ENCODE data around the gene ZNF644.
"Not testable (repeated sequence)": the region's sequence is repeated elsewhere in the genome, so short reads cannot be mapped to it uniquely, and the experiment has no call there.

The ZNF644 gene

GRCh38 chr1:90940746-90941145, 81.1 kb downstream of the ZNF644 start:
- Histone ChIP-seq H3K27ac (replicated peaks) (no peak overlapping the region), H3K4me3 (replicated peaks; ENCODE audit: insufficient read depth, low read length) (no peak overlapping the region), H3K27me3 (ENCODE audit: insufficient read depth, poor library complexity, severe bottlenecking) (no peaks in the 10 kb centered on the region)
- TF ChIP-seq GABPA (IDR thresholded peaks at IDR 0.05; ENCODE audit: low read depth) = no peak
- TF ChIP-seq POLR2AphosphoS5 (IDR thresholded peaks at IDR 0.05; ENCODE audit: low read depth) = no peak
- TF ChIP-seq REST (IDR thresholded peaks at IDR 0.05; ENCODE audit: insufficient replicate concordance, low read depth) = no peak
- TF ChIP-seq CTCF (IDR thresholded peaks at IDR 0.05; ENCODE audit: insufficient read depth, low read length) = no peak
- no peak for TF ChIP-seq SPI1 (IDR thresholded peaks at IDR 0.05; ENCODE audit: borderline replicate concordance, low read depth)
- no peak for DNase-seq (ENCODE audit: low read depth in 1 of 2, low spot score in 1 of 2)

GRCh38 chr1:90936731-90937130, 85.1 kb downstream of the ZNF644 start:
- no peaks in the 10 kb centered on the region for H3K27me3 ChIP-seq (ENCODE audit: insufficient read depth, poor library complexity, severe bottlenecking)
- no peak for TF ChIP-seq GABPA (IDR thresholded peaks at IDR 0.05; ENCODE audit: low read depth)
- no peak for TF ChIP-seq POLR2AphosphoS5 (IDR thresholded peaks at IDR 0.05; ENCODE audit: low read depth)
- no peak for TF ChIP-seq CTCF (IDR thresholded peaks at IDR 0.05; ENCODE audit: insufficient read depth, low read length)
- no peak for TF ChIP-seq SPI1 (IDR thresholded peaks at IDR 0.05; ENCODE audit: borderline replicate concordance, low read depth)
- no peak for TF ChIP-seq REST (IDR thresholded peaks at IDR 0.05; ENCODE audit: insufficient replicate concordance, low read depth)
- H3K27ac ChIP-seq (replicated peaks) = no peak overlapping the region
- no peak overlapping the region for H3K4me3 ChIP-seq (replicated peaks; ENCODE audit: insufficient read depth, low read length)
- no peak for DNase-seq (ENCODE audit: low read depth in 1 of 2, low spot score in 1 of 2)

- DNase-seq (ENCODE audit: low read depth in 1 of 2, low spot score in 1 of 2) = no peak
- Histone ChIP-seq H3K27me3 (ENCODE audit: insufficient read depth, poor library complexity, severe bottlenecking) (no peaks in the 10 kb centered on the region), H3K27ac (replicated peaks) (no peak overlapping the region), H3K4me3 (replicated peaks; ENCODE audit: insufficient read depth, low read length) (no peak overlapping the region)
- TF ChIP-seq GABPA (IDR thresholded peaks at IDR 0.05; ENCODE audit: low read depth) = no peak
- TF ChIP-seq REST (IDR thresholded peaks at IDR 0.05; ENCODE audit: insufficient replicate concordance, low read depth) = no peak
- TF ChIP-seq POLR2AphosphoS5 (IDR thresholded peaks at IDR 0.05; ENCODE audit: low read depth) = no peak
- no peak for TF ChIP-seq SPI1 (IDR thresholded peaks at IDR 0.05; ENCODE audit: borderline replicate concordance, low read depth)
- no peak for TF ChIP-seq CTCF (IDR thresholded peaks at IDR 0.05; ENCODE audit: insufficient read depth, low read length)
These were observed 85.8 kb downstream of the ZNF644 start for GRCh38 chr1:90936061-90936460.

GRCh38 chr1:90928231-90928630, 93.6 kb downstream of the ZNF644 start:
- not testable (repeated sequence) for H3K27ac ChIP-seq (replicated peaks); H3K27me3 ChIP-seq (ENCODE audit: insufficient read depth, poor library complexity, severe bottlenecking); H3K4me3 ChIP-seq (replicated peaks; ENCODE audit: insufficient read depth, low read length); DNase-seq (ENCODE audit: low read depth in 1 of 2, low spot score in 1 of 2)

GRCh38 chr1:90927674-90928073, 94.2 kb downstream of the ZNF644 start:
- H3K4me3 ChIP-seq (replicated peaks; ENCODE audit: insufficient read depth, low read length); H3K27ac ChIP-seq (replicated peaks); H3K27me3 ChIP-seq (ENCODE audit: insufficient read depth, poor library complexity, severe bottlenecking); DNase-seq (ENCODE audit: low read depth in 1 of 2, low spot score in 1 of 2): not testable (repeated sequence)

Data from HL-60 (cell line).